H1 (cell line): ENCODE measurements around the gene PLXNA4. TPM values are rescaled to one million over a fixed set of nuclear protein-coding genes. Genes with fewer than 3 reads are reported as not detected.

Source experiments
- POLR2AphosphoS5 ChIP-seq: IDR thresholded peaks from 2 replicates; pipeline ENCODE4 v1.6.1; 2011; ENCODE audit warnings: low read depth, low read length
- TAF7 ChIP-seq: optimal IDR thresholded peaks from 2 replicates; pipeline ENCODE3; 2011; ENCODE audit warnings: low read depth, mild to moderate bottlenecking, inconsistent platforms, low read length, moderate library complexity, borderline replicate concordance
- polyA plus RNA-seq, 7 experiments: library from polyadenylated mRNA; depleted of rRNA in 3 of 7; stranded (reverse) in 5 of 7; unstranded in 2 of 7; fragments of >200 nt in 5 of 7; fragments of 200-250 nt in 2 of 7; gene quantifications; 1 replicate in 5 of 7; 2 replicates in 1 of 7; 4 replicates in 1 of 7; pipeline versions ENCODE4 v1.2.1 to v1.2.3, GENCODE V29; 2011 to 2013; ENCODE audit warnings: missing spikeins in 2 of 7, mixed read lengths in 2 of 7
- total RNA-seq: library from RNA; stranded (reverse); fragmentation: NEBNext Ultra II Directional; extraction: Animal tissue kit (Norgen Biotek cat#: 25700); gene quantifications from 2 replicates; pipeline ENCODE4 v1.2.1, GENCODE V29; 2021

PLXNA4 gene
- total and polyA plus RNA-seq, 2 of the 8 experiments (the other 6 are each of a cell fraction or from before 2014, with no cell fraction given): 0.76 to 0.79 TPM

- TF ChIP-seq POLR2AphosphoS5 (no peak), TAF7 (no peak)
These were observed 382.4 kb downstream of the PLXNA4 start (continued) for GRCh38 chr7:132193898-132194297.
